ENCODE measurements around the gene DNASE1L2.

Gene DNASE1L2

DNA sequence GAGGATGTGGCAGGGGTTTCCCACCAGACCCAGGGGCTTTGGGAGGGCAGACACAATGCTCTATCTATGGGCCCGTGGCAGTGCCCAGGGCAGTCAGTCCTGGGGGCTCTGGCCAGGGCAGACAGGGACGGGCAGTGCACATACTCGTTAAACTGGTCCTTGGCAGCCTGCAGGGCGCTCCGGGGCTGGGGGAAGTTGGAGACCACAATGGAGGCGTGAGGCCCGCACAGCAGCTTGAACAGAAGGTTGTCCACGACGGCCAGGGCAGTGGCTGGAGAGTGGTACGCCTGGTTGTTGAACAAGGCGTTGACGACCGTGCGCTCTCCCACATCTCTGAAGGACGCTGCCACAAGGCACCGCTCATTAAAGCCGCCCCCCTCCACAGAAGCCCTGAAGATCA is 50.3 kb downstream of the DNASE1L2 start:
- DNase-seq, result no peak
- Histone ChIP-seq H3K27ac (no peak overlapping the region), H3K36me3 (peaks cover 58% of the 10 kb centered on the region), H3K9me3 (ENCODE audit: severe bottlenecking) (peaks cover 5% of the 10 kb centered on the region), H3K27me3 (ENCODE audit: insufficient read depth, low read depth, severe bottlenecking) (no peaks in the 10 kb centered on the region), H3K4me3 (ENCODE audit: low read depth, low read length) (no peak overlapping the region)
- TF ChIP-seq, protein P1, sequence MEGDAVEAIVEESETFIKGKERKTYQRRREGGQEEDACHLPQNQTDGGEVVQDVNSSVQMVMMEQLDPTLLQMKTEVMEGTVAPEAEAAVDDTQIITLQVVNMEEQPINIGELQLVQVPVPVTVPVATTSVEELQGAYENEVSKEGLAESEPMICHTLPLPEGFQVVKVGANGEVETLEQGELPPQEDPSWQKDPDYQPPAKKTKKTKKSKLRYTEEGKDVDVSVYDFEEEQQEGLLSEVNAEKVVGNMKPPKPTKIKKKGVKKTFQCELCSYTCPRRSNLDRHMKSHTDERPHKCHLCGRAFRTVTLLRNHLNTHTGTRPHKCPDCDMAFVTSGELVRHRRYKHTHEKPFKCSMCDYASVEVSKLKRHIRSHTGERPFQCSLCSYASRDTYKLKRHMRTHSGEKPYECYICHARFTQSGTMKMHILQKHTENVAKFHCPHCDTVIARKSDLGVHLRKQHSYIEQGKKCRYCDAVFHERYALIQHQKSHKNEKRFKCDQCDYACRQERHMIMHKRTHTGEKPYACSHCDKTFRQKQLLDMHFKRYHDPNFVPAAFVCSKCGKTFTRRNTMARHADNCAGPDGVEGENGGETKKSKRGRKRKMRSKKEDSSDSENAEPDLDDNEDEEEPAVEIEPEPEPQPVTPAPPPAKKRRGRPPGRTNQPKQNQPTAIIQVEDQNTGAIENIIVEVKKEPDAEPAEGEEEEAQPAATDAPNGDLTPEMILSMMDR (IDR thresholded peaks at IDR 0.05; ENCODE audit: low read depth, low read length), result no peak

DNA sequence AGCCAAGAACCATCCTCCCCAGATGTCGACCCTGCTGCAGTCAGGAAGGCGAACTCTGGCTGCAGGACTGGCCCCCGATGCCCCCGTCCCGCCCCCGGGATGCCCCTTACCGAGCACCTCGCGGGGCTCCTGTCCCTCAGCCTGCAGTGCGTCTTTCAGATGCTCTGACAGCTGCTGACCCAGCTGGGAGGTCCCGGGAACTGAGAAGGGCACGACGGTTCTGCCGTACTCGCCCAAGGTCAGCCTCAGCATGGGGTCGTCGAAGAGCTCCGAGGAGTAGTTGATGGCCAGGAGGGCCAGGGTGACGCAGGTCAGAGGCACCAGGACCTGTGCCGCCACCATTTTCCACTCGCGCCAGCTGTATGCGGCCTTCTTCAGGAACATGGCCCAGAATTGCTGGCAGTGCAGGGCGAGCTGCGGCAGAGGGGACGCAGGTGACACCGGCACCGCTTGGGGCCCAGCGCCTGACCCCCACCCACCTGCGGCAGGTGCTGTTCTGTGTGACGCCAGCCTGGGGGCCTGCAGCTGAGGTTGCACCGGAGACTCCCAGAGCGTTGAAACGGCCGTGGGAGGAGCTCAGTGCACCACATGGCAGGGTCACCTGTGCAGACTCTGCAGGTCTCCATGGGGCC is 51.8 kb downstream of the DNASE1L2 start:
- no peaks in the 10 kb centered on the region for H3K27me3 ChIP-seq (ENCODE audit: insufficient read depth, low read depth, severe bottlenecking)
- H3K36me3 ChIP-seq, result peaks cover 64% of the 10 kb centered on the region
- H3K9me3 ChIP-seq (ENCODE audit: severe bottlenecking), result peaks cover 5% of the 10 kb centered on the region
- no peak overlapping the region for H3K4me3 ChIP-seq (ENCODE audit: low read depth, low read length)
- H3K27ac ChIP-seq, result peak overlapping the region; percentile 81
- TF ChIP-seq, protein P1 (IDR thresholded peaks at IDR 0.05; ENCODE audit: low read depth, low read length), result no peak
- DNase-seq, result no peak
